T-helper 17 cell (primary cell): ENCODE data around the gene ETV5. TPM values are rescaled to one million over a fixed set of nuclear protein-coding genes. Genes with fewer than 3 reads are reported as not detected.
"Not testable (repeated sequence)": the region's sequence is repeated elsewhere in the genome, so short reads cannot be mapped to it uniquely, and the experiment has no call there.

Experiments
- ATAC-seq: fragments of 150-1000 bp; cut with Tn5 transposase; 2 replicates; pipeline ENCODE4 v1.10.0; 2021; ENCODE audit warnings: mild to moderate bottlenecking, moderate library complexity
- DNase-seq, 3 donors: peaks; one replicate each; pipeline versions ENCODE4 v3.0.0 to v3.0.0-alpha.2; 2020 to 2021
- H3K9me3 ChIP-seq: one replicate; pipeline ENCODE4 v1.7.0; 2013; ENCODE audit warnings: low read length, mild to moderate bottlenecking; ENCODE audit not compliant: control insufficient read depth, poor library complexity, severe bottlenecking
- H3K27ac Mint-ChIP-seq: one replicate; pipeline ENCODE4 v1.8.0; 2022; ENCODE audit warnings: mild to moderate bottlenecking, moderate library complexity, mixed read lengths
- H3K27me3 Mint-ChIP-seq: one replicate; pipeline ENCODE4 v1.8.0; 2022; ENCODE audit warnings: mixed read lengths
- H3K36me3 Mint-ChIP-seq: one replicate; pipeline ENCODE4 v1.8.0; 2022; ENCODE audit warnings: low read depth, mixed read lengths
- H3K4me1 Mint-ChIP-seq: one replicate; pipeline ENCODE4 v1.8.0; 2022; ENCODE audit warnings: mild to moderate bottlenecking, mixed read lengths
- H3K4me3 Mint-ChIP-seq: one replicate; pipeline ENCODE4 v1.8.0; 2022; ENCODE audit warnings: mild to moderate bottlenecking, moderate library complexity, mixed read lengths
- total RNA-seq, 4 donors: library from RNA in 2 of 4; stranded (reverse) in 2 of 4; gene quantifications; one replicate each; pipeline ENCODE4 v1.2.3 and lab custom pipeline; 2022 to 2026

ETV5 gene
- total RNA-seq, 2 donors from 2014 or later = 0.70 TPM; not detected in 1

GRCh38 chr3:186042036-186042435 is 66.9 kb downstream of the ETV5 start:
- H3K4me3 Mint-ChIP-seq = no peak overlapping the region
- no peaks in the 10 kb centered on the region for H3K9me3 ChIP-seq
- peaks cover 77% of the 10 kb centered on the region for H3K27me3 Mint-ChIP-seq
- DNase-seq (no peak), ATAC-seq (no peak)
- H3K27ac Mint-ChIP-seq = no peak overlapping the region
- H3K36me3 Mint-ChIP-seq = no peaks in the 10 kb centered on the region
- no peaks in the 10 kb centered on the region for H3K4me1 Mint-ChIP-seq

- Mint-ChIP-seq H3K27ac (no peak overlapping the region), H3K4me3 (no peak overlapping the region)
These were observed 70.5 kb downstream of the ETV5 start for GRCh38 chr3:186038360-186038759.

GRCh38 chr3:186035277-186035676 is 73.6 kb downstream of the ETV5 start:
- H3K9me3 ChIP-seq = no peaks in the 10 kb centered on the region
- ATAC-seq (no peak), DNase-seq (no peak)
- no peaks in the 10 kb centered on the region for H3K4me1 Mint-ChIP-seq
- peaks cover 44% of the 10 kb centered on the region for H3K27me3 Mint-ChIP-seq
- H3K27ac Mint-ChIP-seq = no peak overlapping the region
- no peak overlapping the region for H3K4me3 Mint-ChIP-seq
- no peaks in the 10 kb centered on the region for H3K36me3 Mint-ChIP-seq

More at GRCh38 chr3:186038360-186038759, 70.5 kb downstream of the ETV5 start:
- Mint-ChIP-seq H3K27me3 (peaks cover 47% of the 10 kb centered on the region), H3K36me3 (no peaks in the 10 kb centered on the region), H3K4me1 (no peaks in the 10 kb centered on the region)
- DNase-seq (no peak), ATAC-seq (no peak)
- H3K9me3 ChIP-seq = no peaks in the 10 kb centered on the region

- no peaks in the 10 kb centered on the region for H3K4me1 Mint-ChIP-seq
- no peak for ATAC-seq
- no peaks in the 10 kb centered on the region for H3K36me3 Mint-ChIP-seq
- DNase-seq = no peak
- H3K27me3 Mint-ChIP-seq = peaks cover 38% of the 10 kb centered on the region
- H3K27ac Mint-ChIP-seq = no peak overlapping the region
- no peaks in the 10 kb centered on the region for H3K9me3 ChIP-seq
- H3K4me3 Mint-ChIP-seq = no peak overlapping the region
These were observed 76.6 kb downstream of the ETV5 start for GRCh38 chr3:186032321-186032720.

- DNase-seq, ATAC-seq, H3K4me1 Mint-ChIP-seq, H3K4me3 Mint-ChIP-seq, H3K9me3 ChIP-seq, H3K27ac Mint-ChIP-seq, H3K36me3 Mint-ChIP-seq: not testable (repeated sequence)
- peaks cover 40% of the 10 kb centered on the region for H3K27me3 Mint-ChIP-seq
These were observed 82.9 kb downstream of the ETV5 start for GRCh38 chr3:186025993-186026392.

- Mint-ChIP-seq H3K27me3 (peaks cover 36% of the 10 kb centered on the region), H3K27ac (no peak overlapping the region), H3K4me3 (no peak overlapping the region), H3K4me1 (peaks cover 3% of the 10 kb centered on the region), H3K36me3 (no peaks in the 10 kb centered on the region)
- DNase-seq = no peak
- no peak for ATAC-seq
- no peaks in the 10 kb centered on the region for H3K9me3 ChIP-seq
These were observed 83.7 kb downstream of the ETV5 start for GRCh38 chr3:186025161-186025560.

- Mint-ChIP-seq H3K4me1 (peaks cover 3% of the 10 kb centered on the region), H3K27ac (no peak overlapping the region), H3K4me3 (no peak overlapping the region), H3K27me3 (peaks cover 31% of the 10 kb centered on the region), H3K36me3 (no peaks in the 10 kb centered on the region)
- H3K9me3 ChIP-seq = no peaks in the 10 kb centered on the region
- DNase-seq (no peak), ATAC-seq (no peak)
These were observed 84.7 kb downstream of the ETV5 start for GRCh38 chr3:186024210-186024609.

- H3K27ac Mint-ChIP-seq = no peak overlapping the region
- peaks cover 29% of the 10 kb centered on the region for H3K27me3 Mint-ChIP-seq
- no peaks in the 10 kb centered on the region for H3K9me3 ChIP-seq
- H3K4me1 Mint-ChIP-seq = peaks cover 3% of the 10 kb centered on the region
- ATAC-seq (no peak), DNase-seq (no peak)
- H3K4me3 Mint-ChIP-seq = no peak overlapping the region
- H3K36me3 Mint-ChIP-seq = no peaks in the 10 kb centered on the region
These were observed 86.0 kb downstream of the ETV5 start for GRCh38 chr3:186022931-186023330.

GRCh38 chr3:186021673-186022362 is 87.1 kb downstream of the ETV5 start:
- peaks cover 3% of the 10 kb centered on the region for H3K4me1 Mint-ChIP-seq
- no peak for DNase-seq

GRCh38 chr3:186021250-186021649 is 87.6 kb downstream of the ETV5 start:
- H3K4me1 Mint-ChIP-seq, H3K9me3 ChIP-seq, H3K4me3 Mint-ChIP-seq, H3K27ac Mint-ChIP-seq, H3K36me3 Mint-ChIP-seq, ATAC-seq, DNase-seq: not testable (repeated sequence)
- peaks cover 29% of the 10 kb centered on the region for H3K27me3 Mint-ChIP-seq

More at GRCh38 chr3:186021673-186022362, 87.1 kb downstream of the ETV5 start:
- H3K9me3 ChIP-seq = no peaks in the 10 kb centered on the region
- Mint-ChIP-seq H3K4me3 (no peak overlapping the region), H3K27me3 (peaks cover 28% of the 10 kb centered on the region), H3K36me3 (no peaks in the 10 kb centered on the region), H3K27ac (no peak overlapping the region)
- ATAC-seq = no peak

GRCh38 chr3:186019288-186019687 is 89.6 kb downstream of the ETV5 start:
- H3K4me1 Mint-ChIP-seq, H3K4me3 Mint-ChIP-seq, H3K36me3 Mint-ChIP-seq, H3K27ac Mint-ChIP-seq, ATAC-seq, DNase-seq, H3K9me3 ChIP-seq: not testable (repeated sequence)
- H3K27me3 Mint-ChIP-seq = peaks cover 20% of the 10 kb centered on the region

- Mint-ChIP-seq H3K4me3 (no peak overlapping the region), H3K27ac (no peak overlapping the region), H3K27me3 (peaks cover 36% of the 10 kb centered on the region), H3K4me1 (no peaks in the 10 kb centered on the region), H3K36me3 (no peaks in the 10 kb centered on the region)
- ATAC-seq (no peak), DNase-seq (no peak)
- H3K9me3 ChIP-seq = no peaks in the 10 kb centered on the region
These were observed 94.0 kb downstream of the ETV5 start for GRCh38 chr3:186014866-186015265.

- no peaks in the 10 kb centered on the region for H3K4me1 Mint-ChIP-seq
- no peak overlapping the region for H3K27ac Mint-ChIP-seq
- H3K9me3 ChIP-seq = no peaks in the 10 kb centered on the region
- H3K36me3 Mint-ChIP-seq = no peaks in the 10 kb centered on the region
- ATAC-seq (no peak), DNase-seq (no peak)
- no peak overlapping the region for H3K4me3 Mint-ChIP-seq
- peaks cover 41% of the 10 kb centered on the region for H3K27me3 Mint-ChIP-seq
These were observed 95.6 kb downstream of the ETV5 start for GRCh38 chr3:186013312-186013711.

GRCh38 chr3:186012137-186012536 is 96.8 kb downstream of the ETV5 start:
- DNase-seq (no peak), ATAC-seq (no peak)
- Mint-ChIP-seq H3K36me3 (no peaks in the 10 kb centered on the region), H3K27ac (no peak overlapping the region), H3K27me3 (peaks cover 42% of the 10 kb centered on the region), H3K4me3 (no peak overlapping the region), H3K4me1 (no peaks in the 10 kb centered on the region)
- no peaks in the 10 kb centered on the region for H3K9me3 ChIP-seq
